SK-N-SH (cell line): ENCODE data around the gene CELF4. TPM values are rescaled to one million over a fixed set of nuclear protein-coding genes. Genes with fewer than 3 reads are reported as not detected.

Source experiments
- CTCF ChIA-PET: fragments of 300-600, 350-600 bp; formaldehyde crosslinking; extraction: SDS; loops from one replicate; lab custom pipeline; 2021; lab: Yijun Ruan, JAX
- POLR2A ChIA-PET: fragments of 350-600 bp; sonication (Branson Sonifier 250); formaldehyde crosslinking; extraction: SDS; loops from one replicate; lab custom pipeline; 2020; ENCODE audit warnings: antibody characterized with exemption, inconsistent platforms; lab: Yijun Ruan, JAX
- DNase-seq: peaks from one replicate; pipeline ENCODE4 v3.0.0; 2012
- H2AFZ ChIP-seq: fragments of 200-600 bp; sonication (generic); 2 replicates; pipeline ENCODE4 v1.8.1; 2016; ENCODE audit warnings: antibody characterized with exemption, mild to moderate bottlenecking, low read depth
- H3F3A ChIP-seq: fragments of 200-600 bp; sonication (generic); replicated peaks from 2 replicates; pipeline ENCODE3; 2016; ENCODE audit warnings: antibody characterized with exemption, mild to moderate bottlenecking; ENCODE audit not compliant: insufficient read depth
- H3K27ac ChIP-seq, 2 experiments: fragments of 200-500 bp in 1 of 2; fragments of 200-600 bp in 1 of 2; sonication (Bioruptor generic) in 1 of 2; sonication (generic), shearing (Covaris generic) in 1 of 2; 2 replicates each; pipeline versions ENCODE4 v1.5.1 to v1.6.1; 2014 to 2016; ENCODE audit warnings: low read depth in 2 of 2, inconsistent platforms in 1 of 2, low read length in 1 of 2, mild to moderate bottlenecking in 1 of 2, mixed read lengths in 1 of 2
- H3K27me3 ChIP-seq: fragments of 200-600 bp; sonication (generic), shearing (Covaris generic); 2 replicates; pipeline ENCODE4 v1.6.1; 2016; ENCODE audit warnings: mixed run types; ENCODE audit not compliant: insufficient read depth
- H3K36me3 ChIP-seq, 2 experiments: fragments of 200-500 bp in 1 of 2; fragments of 200-600 bp in 1 of 2; sonication (Bioruptor generic) in 1 of 2; sonication (generic) in 1 of 2; replicated peaks in 1 of 2; 2 replicates each; pipeline versions ENCODE3 to v1.5.1; 2014 to 2016; ENCODE audit warnings: low read length in 1 of 2, mild to moderate bottlenecking in 1 of 2; ENCODE audit not compliant: insufficient read depth in 2 of 2, control insufficient read depth in 1 of 2
- H3K4me1 ChIP-seq, 2 experiments: fragments of 200-500 bp in 1 of 2; fragments of 200-600 bp in 1 of 2; sonication (Bioruptor generic) in 1 of 2; sonication (generic), shearing (Covaris generic) in 1 of 2; 2 replicates each; pipeline versions ENCODE4 v1.5.1 to v1.6.1; 2014 to 2016; ENCODE audit warnings: low read depth in 1 of 2, low read length in 1 of 2, mixed run types in 1 of 2; ENCODE audit not compliant: insufficient read depth in 2 of 2, control insufficient read depth in 1 of 2
- H3K4me2 ChIP-seq: fragments of 200-600 bp; sonication (generic), shearing (Covaris generic); 2 replicates; pipeline ENCODE4 v1.6.1; 2017; ENCODE audit warnings: mixed run types
- H3K4me3 ChIP-seq, 2 experiments: fragments of 200-500 bp in 1 of 2; fragments of 200-600 bp in 1 of 2; sonication (Bioruptor generic) in 1 of 2; sonication (generic), shearing (Covaris generic) in 1 of 2; 2 replicates each; pipeline versions ENCODE4 v1.5.1 to v1.8.1; 2014 to 2016; ENCODE audit warnings: low read depth in 2 of 2, inconsistent platforms in 1 of 2, low read length in 1 of 2, mild to moderate bottlenecking in 1 of 2, mixed read lengths in 1 of 2, moderate library complexity in 1 of 2
- H3K79me2 ChIP-seq: fragments of 200-600 bp; sonication (generic); 2 replicates; pipeline ENCODE4 v1.8.1; 2017; ENCODE audit warnings: mild to moderate bottlenecking; ENCODE audit not compliant: insufficient read depth
- H3K9ac ChIP-seq: fragments of 200-600 bp; sonication (generic); 2 replicates; pipeline ENCODE4 v1.6.1; 2017; ENCODE audit warnings: mixed run types
- H3K9me2 ChIP-seq: fragments of 200-600 bp; sonication (generic); 2 replicates; pipeline ENCODE4 v1.6.1; 2017; ENCODE audit warnings: mixed run types
- H3K9me3 ChIP-seq: fragments of 200-600 bp; sonication (generic); 2 replicates; pipeline ENCODE4 v1.6.1; 2017; ENCODE audit warnings: mixed run types, mild to moderate bottlenecking, moderate library complexity
- H4K20me1 ChIP-seq: fragments of 200-600 bp; sonication (generic); 2 replicates; pipeline ENCODE4 v1.6.1; 2017; ENCODE audit warnings: mild to moderate bottlenecking, mixed run types; ENCODE audit not compliant: insufficient read depth
- CHD2 ChIP-seq: fragments of 150-350 bp; IDR thresholded peaks from 2 replicates; pipeline ENCODE4 v1.6.1; 2018; ENCODE audit warnings: low read length; ENCODE audit not compliant: partially characterized antibody
- ELF1 ChIP-seq: IDR thresholded peaks from 2 replicates; pipeline ENCODE4 v1.4.0; 2012
- EP300 ChIP-seq, 2 experiments: IDR thresholded peaks; 2 replicates each; pipeline versions ENCODE4 v1.4.0 to v1.6.1; 2012; ENCODE audit warnings: borderline replicate concordance in 1 of 2, low read depth in 1 of 2, low read length in 1 of 2
- EZH2phosphoT487 ChIP-seq: fragments of 200-600 bp; sonication (generic); IDR thresholded peaks from 2 replicates; pipeline ENCODE4 v1.6.1; 2017; ENCODE audit warnings: low read depth, mixed run types, mild to moderate bottlenecking, antibody characterized with exemption, moderate library complexity, borderline replicate concordance
- FOXM1 ChIP-seq: IDR thresholded peaks from 2 replicates; pipeline ENCODE4 v1.4.0; 2012; ENCODE audit warnings: low read depth, mild to moderate bottlenecking
- GATA2 ChIP-seq: sonication (generic); formaldehyde crosslinking; IDR thresholded peaks from 2 replicates; pipeline ENCODE4 v1.5.0; 2020; ENCODE audit warnings: mild to moderate bottlenecking, missing genetic modification reagents
- JUND ChIP-seq: IDR thresholded peaks from 2 replicates; pipeline ENCODE4 v1.4.0; 2012
- RXRA ChIP-seq: IDR thresholded peaks from 2 replicates; pipeline ENCODE4 v1.4.0; 2012; ENCODE audit warnings: low read depth, mild to moderate bottlenecking, borderline replicate concordance
- SMC3 ChIP-seq: IDR thresholded peaks from 2 replicates; pipeline ENCODE4 v1.6.1; 2012; ENCODE audit warnings: low read depth, low read length, improper control_type of control experiment
- TCF12 ChIP-seq: IDR thresholded peaks from 2 replicates; pipeline ENCODE4 v1.4.0; 2012
- TEAD4 ChIP-seq: IDR thresholded peaks from 2 replicates; pipeline ENCODE4 v1.4.0; 2012; ENCODE audit warnings: mild to moderate bottlenecking, borderline replicate concordance; ENCODE audit not compliant: insufficient read depth
- YY1 ChIP-seq: IDR thresholded peaks from 2 replicates; pipeline ENCODE4 v1.4.0; 2012; ENCODE audit warnings: low read depth, mild to moderate bottlenecking
- WGBS: methylation state at CpG from one replicate; pipeline ENCODE4 v1.1.6; 2017; ENCODE audit warnings: low lambda C conversion rate; 5-methylcytosine and 5-hydroxymethylcytosine counted together
- polyA plus RNA-seq, 3 experiments: library from polyadenylated mRNA; depleted of rRNA; stranded (reverse); fragments of >200 nt; gene quantifications; 2 replicates each; pipeline ENCODE4 v1.2.3, GENCODE V29; 2012
- TF ChIP-seq, protein P1 (sequence below): IDR thresholded peaks from 2 replicates; pipeline ENCODE4; 2012
- TF ChIP-seq, protein P2 (sequence below): IDR thresholded peaks from 2 replicates; pipeline ENCODE4 v1.4.0; 2012; ENCODE audit warnings: low read depth, borderline replicate concordance
- TF ChIP-seq, protein P3 (sequence below): fragments of 150-350 bp; IDR thresholded peaks from 2 replicates; pipeline ENCODE4 v1.6.1; 2016; ENCODE audit warnings: mild to moderate bottlenecking, low read depth, low read length

The CELF4 gene
- polyA plus RNA-seq, 1 of the 3 experiments (the other 2 are of a cell fraction): 0.26 TPM

DNA sequence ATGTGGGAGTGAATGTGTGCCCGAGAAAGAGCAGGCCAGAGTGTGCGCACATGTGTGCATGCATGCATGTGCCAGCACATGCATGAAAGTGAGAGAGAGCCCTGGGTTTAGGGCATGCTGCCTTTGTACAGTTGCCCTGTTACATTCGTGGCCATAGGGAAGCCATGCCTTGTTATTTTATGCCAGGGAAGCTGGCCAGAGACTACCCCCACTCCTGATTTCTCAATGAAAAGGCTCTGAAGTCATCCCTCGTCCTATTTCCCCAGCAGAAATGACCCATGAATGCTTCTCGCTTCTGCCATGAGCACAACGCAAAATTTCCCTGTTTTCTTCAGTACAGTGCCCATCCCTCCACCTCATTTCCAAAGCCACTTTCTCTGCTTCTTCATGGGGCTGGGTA is 143.0 kb downstream of the CELF4 start:
- no peaks in the 10 kb centered on the region for H3K36me3 ChIP-seq
- no peaks in the 10 kb centered on the region for H3K9me2 ChIP-seq
- peaks cover 0 to 17% of the 10 kb centered on the region in 2 experiments; a peak in 1 of 4 replicates for H3K4me1 ChIP-seq
- no peaks in the 10 kb centered on the region for H3K79me2 ChIP-seq
- no peaks in the 10 kb centered on the region for H3K27me3 ChIP-seq
- H3K9me3 ChIP-seq: no peaks in the 10 kb centered on the region
- TF ChIP-seq YY1: no peak
- no peak for TF ChIP-seq GATA2
- TF ChIP-seq JUND: no peak
- TF ChIP-seq SMC3: no peak
- TF ChIP-seq, protein P1, sequence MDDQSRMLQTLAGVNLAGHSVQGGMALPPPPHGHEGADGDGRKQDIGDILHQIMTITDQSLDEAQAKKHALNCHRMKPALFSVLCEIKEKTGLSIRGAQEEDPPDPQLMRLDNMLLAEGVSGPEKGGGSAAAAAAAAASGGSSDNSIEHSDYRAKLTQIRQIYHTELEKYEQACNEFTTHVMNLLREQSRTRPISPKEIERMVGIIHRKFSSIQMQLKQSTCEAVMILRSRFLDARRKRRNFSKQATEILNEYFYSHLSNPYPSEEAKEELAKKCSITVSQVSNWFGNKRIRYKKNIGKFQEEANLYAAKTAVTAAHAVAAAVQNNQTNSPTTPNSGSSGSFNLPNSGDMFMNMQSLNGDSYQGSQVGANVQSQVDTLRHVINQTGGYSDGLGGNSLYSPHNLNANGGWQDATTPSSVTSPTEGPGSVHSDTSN: no peak
- no peak for TF ChIP-seq TEAD4
- POLR2A ChIA-PET: interaction anchor here (0.9 kb wide), 1 partner anchor 29 kb away, joined by 3 read pairs; no protein-coding TSS in a partner anchor
- 51% methylated on average over 6 of the region's 6 CpGs for WGBS
- no peak for DNase-seq
- no peak overlapping the region for H3K4me3 ChIP-seq
- H2AFZ ChIP-seq: no peak overlapping the region
- H3K27ac ChIP-seq: no peak overlapping the region
- H3F3A ChIP-seq: no peaks in the 10 kb centered on the region
- H4K20me1 ChIP-seq: no peaks in the 10 kb centered on the region
- CTCF ChIA-PET: interaction anchor here (1.1 to 1.4 kb wide), 4 partner anchors 9 to 116 kb away, joined by 3 to 6 read pairs (median 4); no protein-coding TSS in a partner anchor
- H3K4me2 ChIP-seq: no peak overlapping the region
- H3K9ac ChIP-seq: no peak overlapping the region

DNA sequence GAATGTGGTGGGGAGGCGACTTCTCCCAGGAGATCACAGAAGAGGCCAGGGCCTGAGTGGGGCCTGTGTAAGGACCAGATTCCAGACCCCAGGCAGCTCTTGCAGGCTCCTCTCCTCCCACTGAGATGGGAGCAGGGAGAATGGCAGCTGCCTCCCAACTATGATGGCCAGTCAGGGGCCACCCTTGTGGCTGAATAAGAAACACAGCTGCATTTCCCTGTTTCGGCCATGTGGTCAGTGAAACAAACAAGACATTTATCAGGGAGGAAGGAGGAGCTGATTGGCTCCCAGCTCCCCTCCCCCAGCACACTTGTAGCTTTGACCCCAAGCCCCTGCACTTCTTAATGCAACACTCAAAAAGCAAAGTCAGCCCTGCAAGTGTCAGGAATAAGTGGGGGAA is 143.5 kb downstream of the CELF4 start:
- ChIA-PET CTCF (interaction anchor here (1.1 to 1.4 kb wide), 4 partner anchors 10 to 116 kb away, joined by 3 to 6 read pairs (median 4); no protein-coding TSS in a partner anchor), POLR2A (interaction anchor here (0.9 kb wide), 1 partner anchor 28 kb away, joined by 3 read pairs; no protein-coding TSS in a partner anchor)
- Histone ChIP-seq H3F3A (no peaks in the 10 kb centered on the region), H4K20me1 (no peaks in the 10 kb centered on the region), H3K27ac (no peak overlapping the region), H3K4me3 (no peak overlapping the region), H3K9ac (no peak overlapping the region), H3K9me2 (no peaks in the 10 kb centered on the region), H2AFZ (no peak overlapping the region), H3K27me3 (no peaks in the 10 kb centered on the region), H3K4me2 (no peak overlapping the region), H3K36me3 (no peaks in the 10 kb centered on the region), H3K9me3 (no peaks in the 10 kb centered on the region), H3K79me2 (no peaks in the 10 kb centered on the region), H3K4me1 (peaks cover 0 to 17% of the 10 kb centered on the region in 2 experiments; a peak in 1 of 4 replicates)
- TF ChIP-seq CHD2 (no peak), FOXM1 (no peak), EP300 (IDR thresholded peaks at IDR 0.05; ENCODE audit: borderline replicate concordance in 1 of 2, low read depth in 1 of 2, low read length in 1 of 2) (no peak), TCF12 (no peak), YY1 (no peak), RXRA (no peak), EZH2phosphoT487 (no peak), ELF1 (no peak)
- TF ChIP-seq, protein P2, sequence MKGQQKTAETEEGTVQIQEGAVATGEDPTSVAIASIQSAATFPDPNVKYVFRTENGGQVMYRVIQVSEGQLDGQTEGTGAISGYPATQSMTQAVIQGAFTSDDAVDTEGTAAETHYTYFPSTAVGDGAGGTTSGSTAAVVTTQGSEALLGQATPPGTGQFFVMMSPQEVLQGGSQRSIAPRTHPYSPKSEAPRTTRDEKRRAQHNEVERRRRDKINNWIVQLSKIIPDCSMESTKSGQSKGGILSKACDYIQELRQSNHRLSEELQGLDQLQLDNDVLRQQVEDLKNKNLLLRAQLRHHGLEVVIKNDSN: no peak
- TF ChIP-seq, protein P3, sequence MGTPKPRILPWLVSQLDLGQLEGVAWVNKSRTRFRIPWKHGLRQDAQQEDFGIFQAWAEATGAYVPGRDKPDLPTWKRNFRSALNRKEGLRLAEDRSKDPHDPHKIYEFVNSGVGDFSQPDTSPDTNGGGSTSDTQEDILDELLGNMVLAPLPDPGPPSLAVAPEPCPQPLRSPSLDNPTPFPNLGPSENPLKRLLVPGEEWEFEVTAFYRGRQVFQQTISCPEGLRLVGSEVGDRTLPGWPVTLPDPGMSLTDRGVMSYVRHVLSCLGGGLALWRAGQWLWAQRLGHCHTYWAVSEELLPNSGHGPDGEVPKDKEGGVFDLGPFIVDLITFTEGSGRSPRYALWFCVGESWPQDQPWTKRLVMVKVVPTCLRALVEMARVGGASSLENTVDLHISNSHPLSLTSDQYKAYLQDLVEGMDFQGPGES: no peak
- WGBS: 29% methylated on average over 2 of the region's 2 CpGs
- peak; percentile 46 for DNase-seq
